GM19463 (cell line): ENCODE data around the gene NOPCHAP1.
"Not testable (repeated sequence)": the region's sequence is repeated elsewhere in the genome, so short reads cannot be mapped to it uniquely, and the experiment has no call there.

Source experiments
- ATAC-seq: cut with Tn5 transposase; IDR thresholded peaks from one replicate; pipeline ENCODE4 v1.9.1; 2021; ENCODE audit warnings: mild to moderate bottlenecking, moderate library complexity; ENCODE audit not compliant: unreplicated experiment

The NOPCHAP1 gene, protein sequence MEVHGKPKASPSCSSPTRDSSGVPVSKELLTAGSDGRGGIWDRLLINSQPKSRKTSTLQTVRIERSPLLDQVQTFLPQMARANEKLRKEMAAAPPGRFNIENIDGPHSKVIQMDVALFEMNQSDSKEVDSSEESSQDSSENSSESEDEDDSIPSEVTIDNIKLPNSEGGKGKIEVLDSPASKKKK

DNA sequence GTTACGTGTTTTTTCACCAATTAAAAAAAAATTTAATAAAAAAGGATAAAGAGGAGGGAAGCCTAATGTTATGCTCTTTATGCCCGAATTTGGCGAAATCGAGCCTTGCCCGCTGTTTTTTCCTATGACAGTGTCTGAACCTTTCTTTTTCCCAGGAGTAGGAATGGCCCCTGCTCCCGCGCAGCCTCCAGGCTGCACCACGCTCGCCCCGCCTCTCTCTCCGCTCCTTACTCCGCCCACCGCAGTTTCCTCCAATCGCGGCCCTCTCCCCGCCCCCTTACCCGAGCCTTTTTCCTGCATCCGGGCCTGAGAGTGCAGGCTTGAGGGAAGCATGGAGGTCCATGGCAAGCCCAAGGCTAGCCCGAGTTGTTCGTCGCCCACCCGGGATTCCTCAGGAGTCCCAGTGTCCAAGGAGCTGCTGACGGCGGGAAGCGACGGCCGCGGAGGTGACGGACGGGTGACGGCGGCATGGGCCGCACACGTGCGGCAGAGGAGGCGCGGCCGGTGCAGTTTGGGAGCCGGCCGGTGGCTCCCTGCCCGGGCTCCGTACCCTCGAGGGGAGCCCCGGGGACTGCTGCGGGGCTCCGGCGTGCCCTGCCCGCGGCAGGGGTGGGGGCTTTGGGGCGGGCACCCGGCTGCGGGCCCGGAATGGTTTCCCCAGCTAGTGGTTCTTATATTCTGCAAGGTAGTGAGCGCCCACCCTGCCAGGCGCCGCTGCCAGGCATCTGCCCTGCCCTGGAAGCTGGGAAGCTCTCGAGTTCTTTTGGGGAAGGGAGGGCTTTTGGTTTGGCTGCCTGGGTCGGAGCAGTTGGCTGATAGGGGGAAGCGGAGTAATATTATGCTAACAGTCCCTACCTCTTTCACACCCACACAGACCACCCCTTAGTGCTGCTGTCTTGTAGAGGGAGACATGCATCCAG, at the start of gene NOPCHAP1:
Gene NOPCHAP1, plus strand, starts transcription at position 295 of the 920 bp plus-strand sequence. Its CDS starts 37 bp downstream, at position 332.
- ATAC-seq, result peak; percentile 98

- ATAC-seq, result no peak
Measured at GRCh38 chr12:104938371-104938770, 47.7 kb upstream of the NOPCHAP1 start.

DNA sequence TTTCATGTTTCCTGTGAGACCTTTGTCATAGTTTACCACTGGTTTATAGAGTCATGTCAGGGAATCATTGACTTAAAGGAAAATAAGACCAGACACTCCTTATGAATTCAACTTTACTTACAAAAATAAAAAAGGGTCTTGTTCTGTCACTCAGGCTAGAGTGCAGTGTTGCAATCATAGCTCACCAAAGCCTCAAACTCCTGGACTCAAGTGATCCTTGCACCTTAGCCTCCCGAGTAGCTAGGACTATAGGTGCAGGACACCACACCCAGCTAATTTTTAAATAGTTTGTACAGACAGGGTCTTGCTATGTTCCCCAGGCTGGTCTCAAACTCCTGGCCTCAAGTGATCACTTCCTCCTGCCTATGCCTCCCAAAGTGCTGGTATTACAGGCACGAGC, 47.0 kb upstream of the NOPCHAP1 start:
- no peak for ATAC-seq

- ATAC-seq, result no peak
Measured at GRCh38 chr12:104941454-104941853, 44.7 kb upstream of the NOPCHAP1 start.

- no peak for ATAC-seq
Measured at GRCh38 chr12:104942075-104942474, 44.0 kb upstream of the NOPCHAP1 start.

DNA sequence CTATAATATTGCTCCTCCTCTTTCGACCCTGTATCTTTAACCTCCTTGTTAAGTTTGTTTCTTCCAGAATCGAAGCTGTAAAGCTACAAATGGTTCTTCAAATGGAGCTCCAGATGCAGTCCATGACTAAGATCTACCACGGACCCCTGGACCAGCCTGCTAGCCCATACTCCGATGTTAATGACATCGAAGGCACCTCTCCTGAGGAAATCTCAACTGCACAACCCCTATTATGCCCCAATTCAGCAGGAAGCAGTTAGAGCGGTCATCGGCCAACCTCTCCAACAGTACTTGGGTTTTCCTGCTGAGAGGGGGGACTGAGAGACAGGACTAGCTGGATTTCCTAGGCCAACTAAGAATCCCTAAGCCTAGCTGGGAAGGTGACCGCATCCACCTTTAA, 42.7 kb upstream of the NOPCHAP1 start:
- ATAC-seq, result not testable (repeated sequence)

DNA sequence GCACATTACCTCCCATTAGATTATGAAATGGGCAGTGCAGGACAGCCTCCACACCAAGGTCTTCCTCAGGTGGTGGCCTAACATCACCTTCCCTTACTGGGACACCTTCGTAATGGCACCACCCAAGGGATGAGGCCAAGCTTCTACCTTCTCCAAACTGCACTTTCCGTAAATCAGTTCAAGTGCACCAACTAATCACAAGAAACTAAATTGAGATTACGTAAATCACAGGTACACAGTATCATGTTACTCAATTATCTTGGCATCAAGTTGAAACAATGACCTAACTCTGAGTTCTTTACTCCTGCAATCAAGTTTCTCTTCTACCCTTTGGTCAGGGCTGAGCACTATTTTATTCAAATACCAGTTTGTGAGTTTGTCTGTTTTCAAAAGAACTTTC, 41.9 kb upstream of the NOPCHAP1 start:
- no peak for ATAC-seq

GRCh38 chr12:104948716-104949115, 37.4 kb upstream of the NOPCHAP1 start:
- not testable (repeated sequence) for ATAC-seq

GRCh38 chr12:104951759-104952509, 34.2 kb upstream of the NOPCHAP1 start:
- no peak for ATAC-seq

GRCh38 chr12:104952816-104953215, 33.3 kb upstream of the NOPCHAP1 start:
- no peak for ATAC-seq

GRCh38 chr12:104953323-104953722, 32.8 kb upstream of the NOPCHAP1 start:
- no peak for ATAC-seq

GRCh38 chr12:104955703-104956102, 30.4 kb upstream of the NOPCHAP1 start:
- ATAC-seq, result no peak

DNA sequence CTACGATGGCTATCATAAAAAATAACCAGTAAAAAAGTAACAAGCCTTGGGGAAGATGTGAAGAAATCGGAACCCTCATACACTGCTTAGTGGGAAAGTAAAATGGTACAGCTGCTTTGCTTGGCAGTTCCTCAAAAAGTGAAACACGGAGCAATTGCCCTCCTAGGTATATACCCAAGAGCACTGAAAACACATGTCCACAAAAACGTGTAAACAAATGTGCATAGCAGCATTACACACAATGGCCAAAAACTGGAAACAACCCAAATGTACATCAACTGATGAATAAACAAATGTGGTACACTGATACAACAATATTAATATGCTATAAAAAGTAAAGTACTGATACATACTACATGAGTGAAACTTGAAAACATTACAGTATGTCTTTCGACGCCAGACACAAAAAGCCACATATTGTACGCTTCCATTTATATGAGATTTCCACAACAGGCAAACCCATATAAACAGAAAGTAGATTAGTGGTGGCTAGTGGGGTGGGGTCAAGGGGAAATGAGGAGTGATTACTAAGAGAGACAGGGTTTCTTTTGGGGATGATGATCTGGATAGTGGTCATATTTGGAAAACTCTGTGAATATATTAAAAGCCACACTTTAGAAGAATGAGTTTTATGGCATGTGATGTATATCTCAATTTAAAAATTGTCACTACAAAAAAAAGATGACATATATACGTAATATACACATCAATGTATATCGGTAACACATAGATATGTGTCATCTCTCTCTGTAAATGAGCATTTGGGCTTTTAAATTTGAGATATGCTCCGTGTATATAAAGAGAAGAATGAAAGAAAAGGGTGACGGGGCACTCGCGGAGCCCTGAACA, 29.0 kb upstream of the NOPCHAP1 start:
- ATAC-seq, result no peak

- peak; percentile 29 for ATAC-seq
Measured at GRCh38 chr12:104957719-104958000, 28.5 kb upstream of the NOPCHAP1 start.

DNA sequence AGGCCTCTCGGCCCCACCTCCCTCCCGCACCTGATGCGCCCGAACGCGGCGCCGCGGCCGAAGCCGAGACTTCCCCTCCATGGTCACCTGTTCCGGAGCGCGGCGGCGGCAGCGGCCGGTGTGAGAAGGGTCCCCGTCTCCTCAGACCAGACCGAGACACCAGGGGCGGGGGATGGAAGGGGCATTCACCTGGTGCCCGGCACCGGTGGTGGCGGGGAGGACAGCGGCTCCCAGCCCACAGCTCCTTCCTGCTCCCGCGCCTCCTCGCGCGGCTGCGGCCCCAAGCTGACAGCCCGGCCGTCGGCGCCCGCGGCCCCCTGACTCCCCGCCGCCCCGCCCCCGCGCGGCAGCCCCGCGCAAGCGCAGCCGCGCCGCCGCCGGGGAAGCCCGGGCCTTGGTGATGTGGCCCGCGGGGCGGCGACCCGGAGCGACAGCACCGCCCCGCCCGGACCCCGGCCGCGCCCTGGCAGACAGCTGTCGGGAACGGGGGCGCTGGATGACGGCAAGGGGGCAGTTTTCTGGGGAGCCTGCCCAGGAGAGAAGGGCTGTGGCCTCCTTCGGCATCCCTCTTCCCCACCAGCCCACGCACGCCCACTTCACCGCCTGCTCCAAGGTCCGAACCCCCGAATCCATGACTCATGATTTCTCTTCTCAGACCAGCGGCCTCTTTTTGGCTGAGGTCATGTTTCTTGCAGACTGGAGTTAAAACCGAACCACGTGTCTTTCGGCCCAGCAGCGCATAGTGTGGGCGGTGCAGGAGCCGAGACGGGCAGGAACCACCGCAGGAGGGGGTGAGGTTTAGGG, 27.9 kb upstream of the NOPCHAP1 start, which contains the start of gene SLC41A2:
Gene SLC41A2, minus strand, starts transcription at position 290 of the 804 bp plus-strand sequence. CDS start 29,763 bp downstream, outside the sequence.
- peak; percentile 73 for ATAC-seq

DNA sequence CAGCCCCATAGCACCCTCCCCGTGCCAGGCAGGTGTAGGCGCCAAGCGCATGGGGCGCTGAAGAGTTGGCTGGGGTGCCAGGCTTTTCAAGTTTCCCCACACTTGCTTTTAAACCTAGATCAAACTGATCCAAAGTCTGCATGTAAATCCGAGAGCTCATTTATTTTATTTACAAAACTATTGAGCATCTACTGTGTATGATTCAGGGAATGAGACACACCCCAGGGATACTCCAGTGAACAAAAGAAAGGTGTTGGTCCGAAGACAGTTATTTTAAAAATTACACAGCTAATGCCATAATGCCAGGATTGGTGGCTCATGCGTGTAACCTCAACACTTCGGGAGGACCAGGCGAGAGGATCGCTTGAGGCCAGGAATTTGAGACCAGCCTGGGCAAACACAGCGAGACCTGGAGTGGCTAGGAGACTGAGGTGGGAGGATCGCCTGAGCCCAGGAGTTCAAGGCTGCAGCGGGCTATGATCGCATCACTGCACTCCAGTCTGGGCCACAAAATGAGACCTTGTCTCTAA, 27.2 kb upstream of the NOPCHAP1 start:
- ATAC-seq, result no peak

DNA sequence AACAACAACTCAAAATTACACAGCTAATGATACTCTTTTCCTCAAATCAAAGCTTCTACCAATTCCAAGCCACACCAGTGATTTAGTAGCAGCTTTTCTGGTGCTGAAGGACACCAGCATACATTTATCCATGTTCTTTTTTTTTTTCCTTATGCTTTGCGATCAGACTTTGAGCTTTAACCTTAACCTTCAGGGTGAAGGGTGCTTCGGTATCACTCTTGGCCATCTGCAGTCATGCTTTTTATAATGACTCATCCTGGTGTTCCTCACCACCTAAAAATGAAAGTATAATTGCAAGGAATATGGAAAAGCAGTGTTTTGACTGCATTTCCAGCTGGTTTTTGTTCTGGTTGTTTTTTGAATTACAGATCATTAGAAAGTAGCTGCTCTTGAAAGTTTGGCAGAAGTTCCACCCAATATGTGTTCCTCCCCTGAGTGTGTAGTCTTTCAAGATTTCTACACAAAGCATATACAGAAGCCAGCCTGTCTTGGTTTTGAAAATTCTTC, 26.7 kb upstream of the NOPCHAP1 start:
- ATAC-seq, result no peak

- ATAC-seq, result no peak
Measured at GRCh38 chr12:104960464-104960863, 25.7 kb upstream of the NOPCHAP1 start.

DNA sequence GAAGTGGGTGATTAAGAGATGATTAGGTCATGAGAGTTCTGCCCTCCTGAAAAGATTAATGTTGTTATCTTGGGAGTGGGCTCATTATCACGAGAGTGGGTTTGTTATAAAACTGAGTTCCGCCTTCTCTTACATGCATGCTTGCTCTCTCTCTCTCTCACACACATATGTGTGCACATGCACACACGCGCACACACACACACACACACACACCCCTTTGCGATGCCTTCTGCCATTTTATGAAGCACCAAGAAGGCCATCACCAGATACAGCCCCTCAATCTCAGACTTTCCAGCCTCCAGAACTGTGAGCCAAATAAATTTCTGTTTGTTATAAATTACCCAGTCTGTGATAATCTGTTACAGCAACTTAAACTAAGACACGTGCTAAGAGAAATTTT, 22.4 kb upstream of the NOPCHAP1 start:
- no peak for ATAC-seq
